Heart left ventricle (tissue), 13 donors: ENCODE results near the gene GNAO1.

Experiments used
- CTCF ChIP-seq, 12 donors: fragments of 200-600 bp; sonication (generic) in 4 of 12; IDR thresholded peaks; one replicate each; pipeline versions ENCODE4 v1.5.0 to v1.8.0; 2018 to 2022; ENCODE audit warnings: antibody characterized with exemption in 12 of 12, mild to moderate bottlenecking in 5 of 12
- POLR2A ChIP-seq, 2 donors: fragments of 450-650 bp; IDR thresholded peaks; one replicate each; pipeline ENCODE4 v1.6.1; 2017; ENCODE audit warnings: antibody characterized with exemption in 2 of 2, mild to moderate bottlenecking in 2 of 2, moderate library complexity in 2 of 2
- donor health status: ischemic (EF 13 %, LVEDD 7.1; RV severe dilation, severe dysfunction).
- donor health status: DM: no; HTN: yes; CAD: no.
- donor health status: DM: no; HTN: no; CAD: no.
- donor health status: ischemic (EF 25% LVEDD 6.9; RV normal size, moderate dysfunction).
- donor health status: ischemic (EF 25% LVEDD 5.7; RV mildly dilated, moderate dysfunction).
- donor health status: ischemic (EF 35%, LVEDD 5.7; RV mildly dilated, moderate dysfunction).
- donor health status: nonischemic (EF 11% LVEDD 7.7; RV severe dilation, severe dysfunction).
- donor health status: DM: yes; HTN: yes; CAD: no.
- donor health status: PGD.
- donor health status: ischemic (EF 29% LVEDD 5.4; RV normal size, mild dysfunction).
- donor health status: nonischemic (EF 23%, LVEDD 6.1; RV moderate dilation, normal function).

- TF ChIP-seq POLR2A (IDR thresholded peaks at IDR 0.05) (no peak), CTCF (IDR thresholded peaks at IDR 0.05) (no peak)
These were observed 39.7 kb upstream of the GNAO1 start for GRCh38 chr16:56151621-56152020.
